Activated naive CD8-positive, alpha-beta T cell treated with anti-CD3 and anti-CD28 coated beads for 36 hours (primary cell): ENCODE data around the gene NMUR1. TPM values are rescaled to one million over a fixed set of nuclear protein-coding genes. Genes with fewer than 3 reads are reported as not detected.

Experiments used
- DNase-seq: peaks from one replicate; pipeline ENCODE4 v3.0.0; 2021
- H3K27ac Mint-ChIP-seq: one replicate; pipeline ENCODE4 v1.8.0; 2022; ENCODE audit warnings: mild to moderate bottlenecking, moderate library complexity, mixed read lengths
- H3K27me3 Mint-ChIP-seq: one replicate; pipeline ENCODE4 v1.8.0; 2022; ENCODE audit warnings: mild to moderate bottlenecking, mixed read lengths
- H3K36me3 Mint-ChIP-seq: one replicate; pipeline ENCODE4 v1.8.0; 2021; ENCODE audit warnings: mild to moderate bottlenecking, mixed read lengths
- H3K4me1 Mint-ChIP-seq: one replicate; pipeline ENCODE4 v1.8.0; 2021; ENCODE audit warnings: mixed read lengths
- H3K4me3 Mint-ChIP-seq: one replicate; pipeline ENCODE4 v1.8.0; 2022; ENCODE audit warnings: mild to moderate bottlenecking, moderate library complexity, mixed read lengths
- H3K9me3 Mint-ChIP-seq: one replicate; pipeline ENCODE4 v1.8.0; 2022; ENCODE audit warnings: mixed read lengths
- total RNA-seq, 2 experiments: library from RNA; stranded (reverse); gene quantifications; one replicate each; pipeline ENCODE4 v1.2.3, GENCODE V29; 2021

NMUR1 gene
- total RNA-seq, 2 experiments from 2014 or later, result not detected

- Mint-ChIP-seq H3K27ac (no peak overlapping the region), H3K4me3 (no peak overlapping the region), H3K9me3 (no peaks in the 10 kb centered on the region), H3K4me1 (no peaks in the 10 kb centered on the region), H3K36me3 (no peaks in the 10 kb centered on the region), H3K27me3 (no peaks in the 10 kb centered on the region)
- DNase-seq, result no peak
Measured at GRCh38 chr2:231489990-231490389, 40.3 kb downstream of the NMUR1 start.

- H3K27ac Mint-ChIP-seq, result no peak overlapping the region
- no peaks in the 10 kb centered on the region for H3K9me3 Mint-ChIP-seq
- no peaks in the 10 kb centered on the region for H3K27me3 Mint-ChIP-seq
- no peak overlapping the region for H3K4me3 Mint-ChIP-seq
- H3K4me1 Mint-ChIP-seq, result no peaks in the 10 kb centered on the region
- peaks cover 3% of the 10 kb centered on the region for H3K36me3 Mint-ChIP-seq
- DNase-seq, result no peak
Measured at GRCh38 chr2:231488331-231488730, 41.9 kb downstream of the NMUR1 start.

DNA sequence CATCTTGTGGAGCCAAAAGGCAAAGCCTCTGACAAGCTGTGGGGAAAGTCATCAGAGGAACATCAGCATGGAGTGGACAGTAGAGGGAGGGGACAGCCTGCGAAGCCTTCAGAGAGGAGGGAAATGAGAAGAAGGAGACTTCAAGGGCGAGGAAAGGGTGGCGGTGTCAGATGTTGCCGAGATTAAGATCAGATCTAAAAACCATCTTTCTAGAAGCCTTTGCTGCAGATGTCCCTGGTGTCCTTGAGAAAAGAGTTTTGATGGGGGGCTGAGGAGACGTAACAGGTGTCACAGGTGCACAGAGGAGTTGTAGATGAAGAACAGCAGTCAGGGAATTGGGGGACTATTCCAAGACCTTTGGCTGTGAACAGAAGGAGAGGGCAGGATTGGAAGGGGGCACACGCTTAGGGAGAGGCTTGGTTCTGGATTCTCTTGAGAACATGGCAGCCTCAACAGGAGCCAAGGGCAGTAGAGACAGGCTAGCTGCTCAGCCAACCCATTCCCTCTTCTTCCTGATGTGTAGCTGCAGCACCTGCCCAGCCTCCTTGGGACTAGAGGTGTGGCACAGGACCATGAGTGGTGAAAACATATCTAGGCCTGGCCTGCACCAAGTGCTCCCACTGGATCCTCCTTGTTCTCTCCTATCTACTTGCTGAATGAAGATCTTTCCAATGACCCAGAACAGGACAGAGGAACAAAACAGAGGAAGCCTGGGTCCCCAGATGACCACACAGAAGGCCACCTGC, 43.2 kb downstream of the NMUR1 start:
- Mint-ChIP-seq H3K27me3 (no peaks in the 10 kb centered on the region), H3K9me3 (no peaks in the 10 kb centered on the region), H3K4me1 (peaks cover under 1% of the 10 kb centered on the region), H3K27ac (no peak overlapping the region), H3K36me3 (peaks cover 6% of the 10 kb centered on the region), H3K4me3 (no peak overlapping the region)
- DNase-seq, result no peak

DNA sequence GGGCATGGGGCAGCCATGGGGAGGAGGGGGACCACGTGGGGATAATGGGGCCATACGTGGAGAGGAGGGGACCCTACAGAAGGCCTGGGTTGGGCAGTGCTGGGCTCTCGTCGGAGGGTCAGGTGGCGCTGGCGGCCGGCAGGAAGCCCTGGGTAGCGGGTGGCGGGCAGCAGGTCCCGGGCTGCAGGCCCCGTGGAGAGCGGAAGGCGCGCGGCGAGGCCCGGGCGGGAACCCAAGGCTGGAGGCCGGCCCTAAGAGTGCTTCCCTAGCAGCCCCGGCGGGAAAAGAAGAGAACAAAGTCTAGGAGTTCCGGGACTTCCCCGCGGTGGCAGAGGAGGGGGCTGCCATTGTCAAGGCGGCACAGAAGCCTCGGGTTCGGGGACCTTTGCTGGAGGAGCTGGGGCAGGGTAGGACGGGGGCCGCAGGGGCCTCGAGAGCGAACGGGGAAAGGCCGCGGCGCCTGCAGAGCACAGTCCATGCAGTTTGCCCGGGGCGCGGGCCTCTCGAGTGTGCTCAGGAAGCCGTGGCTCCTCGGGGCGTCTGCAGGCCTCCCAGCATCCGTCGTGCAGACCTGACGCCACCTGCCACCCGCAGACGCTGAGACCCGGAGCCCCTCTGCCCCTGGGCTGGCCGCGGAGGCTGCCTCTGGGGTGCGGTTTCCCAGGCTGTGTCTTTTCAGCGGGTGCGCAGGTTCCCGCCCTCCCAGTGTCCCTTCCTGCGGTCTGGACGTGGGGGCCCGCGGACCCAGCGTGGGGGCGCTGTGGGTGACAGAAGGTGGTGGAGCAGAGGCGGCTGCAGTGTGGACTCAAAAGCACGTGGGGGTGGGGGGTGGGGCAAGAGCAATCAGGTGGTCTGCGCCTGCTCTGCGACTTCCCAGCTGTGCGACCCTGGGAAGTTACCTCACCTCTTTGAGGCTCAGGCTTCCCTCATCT, 46.6 kb downstream of the NMUR1 start:
- Mint-ChIP-seq H3K9me3 (no peaks in the 10 kb centered on the region), H3K4me1 (peaks cover 8% of the 10 kb centered on the region), H3K4me3 (peak overlapping the region; percentile 84), H3K27me3 (no peaks in the 10 kb centered on the region), H3K27ac (peak overlapping the region; percentile 91), H3K36me3 (peaks cover 6% of the 10 kb centered on the region)
- peak; percentile 53 for DNase-seq

GRCh38 chr2:231482806-231483391, 47.3 kb downstream of the NMUR1 start:
- DNase-seq, result peak; percentile 79
- Mint-ChIP-seq H3K4me1 (peaks cover 8% of the 10 kb centered on the region), H3K4me3 (peak overlapping the region; percentile 84), H3K36me3 (peaks cover 6% of the 10 kb centered on the region), H3K9me3 (no peaks in the 10 kb centered on the region), H3K27ac (peak overlapping the region; percentile 91), H3K27me3 (no peaks in the 10 kb centered on the region)

- H3K27me3 Mint-ChIP-seq, result no peaks in the 10 kb centered on the region
- no peak overlapping the region for H3K27ac Mint-ChIP-seq
- no peak for DNase-seq
- peaks cover 8% of the 10 kb centered on the region for H3K4me1 Mint-ChIP-seq
- no peaks in the 10 kb centered on the region for H3K9me3 Mint-ChIP-seq
- H3K4me3 Mint-ChIP-seq, result no peak overlapping the region
- H3K36me3 Mint-ChIP-seq, result peaks cover 6% of the 10 kb centered on the region
Measured at GRCh38 chr2:231480781-231481180, 49.5 kb downstream of the NMUR1 start.

DNA sequence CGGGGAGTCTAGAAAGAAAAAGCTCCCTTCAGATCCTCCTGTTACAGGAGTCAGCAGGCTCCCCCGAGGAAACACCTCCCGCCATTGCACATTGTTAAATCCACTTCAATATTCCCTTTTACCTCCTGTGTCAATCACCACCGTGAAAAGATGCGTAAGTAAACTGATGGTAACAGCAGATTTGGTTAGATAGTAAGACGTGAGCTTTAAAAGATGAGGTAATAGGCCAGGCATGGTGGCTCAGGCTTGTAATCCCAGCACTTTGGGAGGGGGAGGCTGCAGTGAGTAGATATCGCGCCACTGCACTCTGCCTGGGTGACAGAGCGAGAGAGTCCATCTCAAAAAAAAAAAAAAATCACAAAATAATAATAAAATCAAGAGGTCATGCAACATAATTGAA, 50.8 kb downstream of the NMUR1 start:
- no peaks in the 10 kb centered on the region for H3K9me3 Mint-ChIP-seq
- H3K27ac Mint-ChIP-seq, result no peak overlapping the region
- no peak overlapping the region for H3K4me3 Mint-ChIP-seq

DNA sequence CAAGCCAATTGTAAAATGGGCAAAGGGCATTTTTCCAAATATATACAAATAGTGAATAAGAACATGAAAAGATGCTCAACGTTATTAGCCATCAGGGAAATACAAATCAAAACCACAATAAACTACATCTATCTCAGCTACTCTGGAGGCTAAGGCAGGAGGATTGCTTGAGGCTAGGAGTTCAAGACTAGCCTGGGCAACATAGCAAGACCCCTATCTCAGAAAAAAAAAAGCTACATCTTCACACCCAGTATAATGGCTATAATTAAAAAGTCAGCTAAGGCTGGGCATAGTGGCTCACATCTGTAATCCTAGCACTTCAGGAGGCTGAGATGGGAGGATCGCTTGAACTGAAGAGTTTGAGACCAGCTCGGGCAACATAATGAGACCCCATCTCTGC, 53.3 kb downstream of the NMUR1 start:
- H3K27me3 Mint-ChIP-seq, result no peaks in the 10 kb centered on the region
- H3K4me3 Mint-ChIP-seq, result no peak overlapping the region

More for the DNA sequence above, 50.8 kb downstream of the NMUR1 start:
- H3K36me3 Mint-ChIP-seq, result peaks cover 7% of the 10 kb centered on the region
- H3K27me3 Mint-ChIP-seq, result no peaks in the 10 kb centered on the region
- no peak for DNase-seq
- H3K4me1 Mint-ChIP-seq, result peaks cover 8% of the 10 kb centered on the region

DNA sequence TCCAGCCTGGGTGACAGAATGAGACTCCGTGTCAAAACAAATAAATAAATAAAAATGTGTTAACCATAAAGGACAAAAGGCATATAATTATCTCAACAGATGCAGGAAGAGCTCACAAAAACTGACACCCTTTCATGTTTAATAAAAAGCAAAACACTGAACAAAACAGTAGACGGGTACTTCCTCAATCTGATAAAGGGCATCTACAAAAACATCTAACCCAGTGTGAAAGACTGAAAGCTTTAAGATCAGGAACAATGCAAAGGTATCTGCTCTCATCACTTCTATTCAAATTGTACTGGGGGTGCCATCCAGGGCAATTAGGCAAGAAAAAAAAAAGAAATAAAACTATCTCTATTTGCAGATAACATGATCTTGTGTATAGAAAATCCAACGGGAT, 54.3 kb downstream of the NMUR1 start:
- no peak overlapping the region for H3K4me3 Mint-ChIP-seq

More for the DNA sequence above, 53.3 kb downstream of the NMUR1 start:
- Mint-ChIP-seq H3K4me1 (peaks cover 10% of the 10 kb centered on the region), H3K27ac (no peak overlapping the region), H3K36me3 (peaks cover 7% of the 10 kb centered on the region), H3K9me3 (no peaks in the 10 kb centered on the region)
- DNase-seq, result no peak

More for the DNA sequence above, 54.3 kb downstream of the NMUR1 start:
- peaks cover 7% of the 10 kb centered on the region for H3K36me3 Mint-ChIP-seq
- no peaks in the 10 kb centered on the region for H3K27me3 Mint-ChIP-seq
- H3K27ac Mint-ChIP-seq, result no peak overlapping the region
- no peak for DNase-seq
- peaks cover 4% of the 10 kb centered on the region for H3K4me1 Mint-ChIP-seq
- no peaks in the 10 kb centered on the region for H3K9me3 Mint-ChIP-seq

Other genes with a start within 250 kb of the NMUR1 start
- gene B3GNT7, start 134.7 kb downstream of the NMUR1 start, total RNA-seq, result under 1 TPM; 0.14 to 0.25 TPM
- 1,000 to 10,000 TPM; 2,049 to 2,118 TPM for gene NCL, start 66.0 kb downstream of the NMUR1 start, total RNA-seq
- gene TEX44, start 62.4 kb upstream of the NMUR1 start, total RNA-seq, result not detected
- gene PTMA, start 178.1 kb upstream of the NMUR1 start, total RNA-seq, result 1,000 to 10,000 TPM; 2,595 to 2,627 TPM